Inflammatory macrophage (primary cell): ENCODE results near the gene POLR3G.

Experiments used
- DNase-seq, 2 donors: peaks; one replicate each; pipeline ENCODE4 v3.0.0-alpha.2; 2020 to 2022
- total RNA-seq, 18 experiments: gene quantifications; one replicate each; lab custom pipeline; 2026; ENCODE audit warnings: mixed read lengths in 6 of 18, inconsistent platforms in 2 of 18; lab: John Stamatoyannopoulos, UW

The POLR3G gene, protein sequence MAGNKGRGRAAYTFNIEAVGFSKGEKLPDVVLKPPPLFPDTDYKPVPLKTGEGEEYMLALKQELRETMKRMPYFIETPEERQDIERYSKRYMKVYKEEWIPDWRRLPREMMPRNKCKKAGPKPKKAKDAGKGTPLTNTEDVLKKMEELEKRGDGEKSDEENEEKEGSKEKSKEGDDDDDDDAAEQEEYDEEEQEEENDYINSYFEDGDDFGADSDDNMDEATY
- 0.29 to 3.1 (median 1.5) reads per million in 18 experiments for total RNA-seq

DNA sequence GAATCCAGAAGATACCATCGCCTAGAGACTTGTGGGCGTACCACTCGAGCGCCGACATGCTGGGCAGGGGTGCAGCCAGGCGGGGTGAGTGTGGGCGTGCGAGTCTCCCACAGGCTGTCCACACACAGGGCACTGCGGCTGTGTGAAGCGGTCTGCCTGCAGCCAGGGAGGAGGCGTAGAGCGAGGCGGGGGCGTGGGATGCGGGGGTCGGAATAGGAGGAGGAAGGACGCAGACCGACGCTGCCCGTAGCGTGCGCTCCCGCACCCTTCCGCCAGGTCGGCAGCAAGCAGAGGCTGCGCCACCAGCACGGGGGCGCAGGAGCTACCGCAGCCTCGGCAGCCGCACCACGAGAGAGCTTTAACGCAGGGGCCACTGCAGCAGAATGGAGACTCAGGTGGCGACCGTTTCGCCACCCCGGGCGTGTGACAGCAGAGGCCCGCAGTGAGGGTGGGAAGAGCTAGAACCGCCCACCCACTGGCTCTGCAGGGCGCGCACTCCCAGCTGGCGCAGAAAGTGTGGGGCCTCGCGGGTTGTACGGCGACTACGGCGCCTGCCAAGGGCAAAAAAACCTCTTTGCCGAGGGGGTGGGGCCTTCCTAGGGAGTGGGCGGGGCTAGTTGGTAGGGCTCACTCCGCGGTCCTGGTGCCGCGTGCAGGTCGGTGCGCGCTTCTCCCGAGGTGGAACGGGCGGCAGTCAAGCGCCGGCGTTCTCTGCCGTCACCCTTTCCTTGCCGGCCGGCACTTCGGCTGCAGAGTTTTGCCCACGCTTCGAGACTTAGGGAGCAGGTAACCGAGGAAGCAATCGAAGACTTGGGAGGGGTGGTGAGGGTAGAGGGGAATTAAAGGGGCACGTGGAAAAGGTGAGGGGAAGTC, at the start of gene POLR3G, which contains the start of gene MBLAC2:
TSS of gene POLR3G (plus strand) at position 630 of the 873 bp plus-strand sequence. CDS start 10,704 bp downstream, outside the sequence.
TSS of gene MBLAC2 (minus strand) at position 537 of the 873 bp plus-strand sequence. CDS start at position 58, 479 bp downstream.
- peak; percentile 86 to 94 for DNase-seq

DNA sequence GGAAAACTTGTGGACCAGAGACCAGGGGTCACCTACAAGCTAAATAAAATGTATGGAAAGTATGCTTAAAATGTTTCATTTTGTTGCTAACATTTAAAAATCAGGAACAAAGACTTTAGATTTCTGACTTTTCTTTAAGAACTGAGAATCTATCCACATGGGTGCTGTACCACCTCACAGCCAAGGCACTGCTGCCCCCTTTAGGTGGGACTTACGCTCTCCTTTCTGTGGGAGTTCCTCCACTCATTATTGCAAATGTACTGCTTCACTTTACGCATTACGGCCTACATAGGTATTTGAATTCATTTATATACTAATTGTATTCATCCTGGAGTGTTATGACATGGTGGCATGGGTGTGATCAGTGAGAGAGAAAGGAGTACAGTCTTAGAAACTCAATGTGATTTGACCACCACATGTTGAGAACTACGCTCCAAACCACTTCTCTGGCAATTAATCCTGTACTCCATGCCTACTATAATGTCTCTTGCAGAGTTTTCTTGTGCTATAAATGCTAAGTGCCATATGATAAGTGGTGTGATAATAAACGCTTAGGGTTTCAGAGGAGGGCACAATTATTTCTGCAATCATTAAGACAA, 40.4 kb upstream of the POLR3G start:
- peak; percentile 20 to 29 for DNase-seq

DNA sequence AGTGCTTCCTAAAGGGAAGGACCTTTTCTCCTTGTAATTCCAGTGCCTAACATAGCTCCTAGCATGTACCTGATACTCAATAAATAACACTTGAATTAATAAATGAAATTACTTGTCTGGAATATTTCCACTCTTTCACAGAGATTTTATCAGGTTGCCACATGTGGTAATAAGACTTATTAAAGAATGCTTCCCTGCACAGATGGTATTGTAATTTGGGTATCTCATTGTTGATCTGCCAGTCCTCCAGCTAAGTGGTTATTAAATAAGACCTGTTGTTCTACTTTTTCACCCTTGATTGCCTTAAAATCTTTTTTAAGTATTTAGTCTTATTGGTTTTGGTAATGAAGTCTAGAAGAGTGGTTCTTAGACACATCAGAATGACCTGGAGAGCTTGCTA, 37.0 kb upstream of the POLR3G start:
- DNase-seq = no peak

DNA sequence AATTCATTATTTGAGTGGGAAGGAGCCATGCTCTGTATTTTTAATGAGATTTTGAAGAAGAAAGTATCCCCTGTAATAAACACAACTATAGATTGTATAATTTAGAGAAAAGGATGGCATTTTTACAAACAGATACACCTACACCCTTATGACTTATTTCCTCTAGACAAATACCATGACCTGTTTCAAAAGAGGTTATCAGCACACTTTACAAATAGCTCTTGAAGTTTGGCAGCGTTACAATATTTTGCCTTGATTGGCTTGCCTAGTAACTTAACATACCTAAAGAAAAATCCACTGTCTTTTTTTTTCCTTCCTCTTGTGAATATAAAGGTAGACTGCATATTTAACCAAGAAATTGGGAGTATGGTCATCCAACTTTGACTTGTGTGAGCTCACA, 36.6 kb upstream of the POLR3G start:
- no peak for DNase-seq

DNA sequence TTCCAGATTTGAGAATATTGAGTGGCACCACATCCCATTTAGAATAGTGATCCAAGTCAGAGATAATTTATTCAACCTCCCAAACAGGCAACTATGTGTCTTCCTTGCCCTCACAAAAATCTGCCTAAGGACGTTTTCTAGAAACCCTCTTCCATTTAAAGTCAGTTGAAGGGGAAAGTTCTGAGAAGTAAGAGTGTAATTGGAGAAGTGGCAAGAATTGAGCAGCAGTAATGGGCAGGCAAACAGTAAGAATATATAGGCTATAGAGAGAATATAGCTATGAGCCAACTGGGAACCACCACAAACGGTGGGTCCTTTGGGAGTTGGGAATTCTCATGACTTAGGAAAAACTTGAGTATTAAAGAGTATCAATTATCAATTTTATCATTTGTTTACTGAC, 34.0 kb upstream of the POLR3G start:
- DNase-seq = no peak

DNA sequence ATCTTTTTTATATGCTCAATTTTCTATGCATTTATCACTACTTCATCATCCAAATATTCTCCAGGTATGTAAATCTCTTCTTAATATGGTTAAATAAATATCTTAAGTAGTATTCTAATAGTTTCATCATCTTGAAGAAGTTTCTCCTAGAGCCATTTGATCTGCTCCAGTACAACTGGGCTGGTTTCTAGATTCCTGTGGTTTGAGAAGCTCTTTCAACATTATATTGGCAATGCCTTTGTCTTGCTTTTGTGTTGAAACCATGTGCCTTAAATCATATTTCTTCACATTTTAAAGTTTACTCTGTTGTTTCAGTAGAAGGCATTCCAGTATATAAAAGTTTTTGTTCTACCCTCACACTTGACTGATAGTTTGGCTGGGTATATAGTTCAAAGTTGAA, 27.7 kb upstream of the POLR3G start:
- DNase-seq = no peak

DNA sequence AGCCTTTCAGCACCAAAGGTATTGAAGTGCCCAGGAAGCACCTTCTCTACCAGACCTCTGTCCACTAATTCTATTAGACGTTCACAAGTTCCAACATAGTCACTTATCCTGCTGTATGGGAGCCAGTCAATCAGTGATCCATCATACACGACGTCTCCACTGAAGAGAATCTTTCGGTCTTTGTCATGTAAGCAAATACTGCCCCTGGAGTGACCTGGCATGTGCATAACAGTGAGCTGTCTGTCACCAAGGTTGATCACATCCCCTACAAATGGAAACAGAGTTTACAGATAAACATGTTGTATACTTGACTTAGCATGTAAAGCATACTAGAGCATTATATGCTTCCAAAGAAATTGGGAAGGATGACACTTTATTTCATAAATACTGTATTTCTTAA, 13.4 kb upstream of the POLR3G start:
- DNase-seq = no peak

DNA sequence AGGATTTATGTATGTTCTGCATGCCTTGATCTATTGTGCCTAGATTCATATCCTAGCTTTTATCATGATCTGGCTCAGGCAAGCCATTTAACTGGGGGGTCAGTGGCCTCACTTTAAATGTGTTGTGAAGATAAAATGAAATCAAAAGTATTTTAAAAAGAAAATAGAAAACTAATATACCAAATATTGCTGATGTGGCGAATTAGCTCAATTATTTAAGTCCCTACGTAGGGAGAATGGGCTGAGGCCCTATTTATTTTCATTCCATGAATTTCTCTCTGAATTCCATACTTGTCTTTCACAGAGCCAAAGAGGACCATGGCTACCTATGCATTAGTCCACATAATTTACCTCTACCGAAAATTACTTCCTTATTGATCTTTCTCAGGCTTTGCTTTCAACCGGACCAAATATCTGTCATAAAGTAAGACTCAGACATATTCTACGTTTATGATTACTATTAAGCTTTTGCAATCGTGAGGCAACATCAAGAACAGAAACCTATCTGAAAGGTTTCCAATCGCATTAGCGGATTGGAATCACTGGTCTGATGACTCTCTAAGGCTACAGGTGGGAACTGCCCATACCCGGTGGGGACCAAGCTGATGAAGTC, 1.8 kb upstream of the POLR3G start:
- DNase-seq = no peak

DNA sequence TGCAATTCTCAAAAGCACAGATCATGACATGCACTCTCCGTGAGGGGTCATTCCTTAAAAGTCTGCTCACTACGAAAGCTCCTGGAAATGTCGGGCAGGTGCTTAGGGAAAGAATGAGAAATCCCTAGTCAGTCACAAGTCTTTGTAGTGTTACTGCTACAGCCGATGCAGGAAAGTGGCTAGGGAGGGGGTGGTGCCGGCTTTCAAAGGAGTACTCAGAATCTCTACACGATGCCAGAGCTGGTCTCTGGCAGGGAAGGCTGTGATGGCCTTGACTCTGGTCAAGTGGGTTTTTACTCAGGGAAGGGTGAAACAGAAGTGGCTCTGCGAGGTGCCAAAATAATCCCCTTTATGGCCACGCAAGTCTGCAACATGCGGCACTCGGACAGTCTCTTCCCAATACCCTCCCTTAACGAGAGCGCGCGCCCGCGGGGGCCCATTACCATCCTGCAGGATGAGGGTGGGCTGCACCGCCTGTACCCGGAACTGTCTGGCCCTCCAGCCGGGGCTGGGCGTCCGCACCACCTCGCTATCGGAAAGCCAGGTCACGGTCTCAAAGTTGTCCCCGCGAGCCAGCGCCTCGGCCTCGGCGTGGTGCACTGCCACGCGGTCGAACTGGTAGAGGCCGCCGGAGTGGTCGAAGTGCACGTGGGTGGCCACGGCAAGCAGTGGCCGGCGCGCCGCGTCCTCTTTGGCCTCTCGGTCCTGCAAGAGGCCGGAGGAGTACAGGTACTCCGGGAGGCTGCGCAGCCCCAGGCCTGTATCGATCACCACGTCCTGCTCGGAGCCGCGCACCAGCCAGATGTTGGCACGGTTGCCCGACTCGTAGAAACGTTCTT, 1.0 kb upstream of the POLR3G start:
- DNase-seq = peak; percentile 13 to 50

DNA sequence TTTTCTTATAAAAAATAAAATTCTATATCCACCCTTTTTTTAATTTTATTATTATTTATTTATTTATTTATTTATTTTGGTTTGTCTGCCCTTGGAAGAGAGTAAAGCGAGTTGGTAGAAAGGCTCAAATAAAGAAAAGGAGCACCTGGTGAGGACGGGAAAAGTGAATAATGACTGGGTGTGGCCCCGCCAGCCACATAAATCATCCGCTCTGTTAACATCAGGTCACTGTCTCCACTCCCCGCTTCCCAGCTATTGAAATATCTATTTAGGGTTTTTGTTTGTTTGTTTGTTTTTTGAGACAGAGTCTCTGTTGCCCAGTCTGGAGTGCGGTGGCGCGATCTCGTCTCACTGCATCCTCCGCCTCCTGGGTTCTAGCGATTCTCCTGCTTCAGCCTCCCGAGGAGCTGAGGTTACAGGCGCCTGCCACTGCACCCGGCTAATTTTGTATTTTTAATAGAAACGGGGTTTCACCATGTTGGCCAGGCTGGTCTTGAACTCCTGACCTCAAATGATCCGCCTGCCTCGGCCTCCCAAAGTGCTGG, 844 bp downstream of the POLR3G start:
- DNase-seq = no peak

DNA sequence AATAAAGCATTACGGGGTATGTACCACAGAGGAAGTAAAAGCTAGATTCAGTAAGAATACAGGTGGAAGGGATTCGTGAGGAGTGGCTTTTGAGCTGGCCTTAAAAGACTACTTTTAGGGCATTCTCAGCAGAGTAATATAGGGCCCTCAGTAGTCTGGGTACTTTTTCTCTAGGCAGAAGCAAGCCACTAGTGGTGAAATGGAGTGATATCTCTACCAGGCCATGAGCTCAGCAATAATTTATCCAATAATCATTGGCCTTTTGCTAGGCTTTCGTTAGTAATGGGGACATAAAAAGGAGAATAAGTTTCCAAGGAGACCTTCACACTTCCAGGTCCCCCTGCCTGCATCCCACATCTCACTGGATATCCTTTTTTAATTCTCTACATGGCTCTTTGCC, 1.7 kb downstream of the POLR3G start:
- DNase-seq = no peak

DNA sequence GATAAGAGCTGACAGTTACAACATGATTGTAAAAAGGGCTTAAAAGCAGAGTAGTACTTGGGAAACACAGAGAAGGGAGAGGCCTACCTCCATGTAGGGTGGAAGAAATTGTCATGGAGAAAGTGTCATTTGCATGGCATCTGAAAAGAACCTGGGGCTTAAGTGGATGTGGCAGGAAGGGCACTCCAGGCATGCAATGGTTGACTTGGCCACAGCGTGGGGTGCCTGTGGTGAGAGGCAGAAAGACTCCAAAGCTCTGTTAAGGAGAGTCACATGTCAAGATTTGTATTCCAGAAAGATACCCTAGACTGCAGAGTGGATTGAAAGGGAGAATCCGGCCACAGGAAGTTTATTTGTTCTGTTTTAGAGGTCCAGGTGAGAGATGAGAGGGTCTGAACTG, 2.4 kb downstream of the POLR3G start:
- no peak for DNase-seq

DNA sequence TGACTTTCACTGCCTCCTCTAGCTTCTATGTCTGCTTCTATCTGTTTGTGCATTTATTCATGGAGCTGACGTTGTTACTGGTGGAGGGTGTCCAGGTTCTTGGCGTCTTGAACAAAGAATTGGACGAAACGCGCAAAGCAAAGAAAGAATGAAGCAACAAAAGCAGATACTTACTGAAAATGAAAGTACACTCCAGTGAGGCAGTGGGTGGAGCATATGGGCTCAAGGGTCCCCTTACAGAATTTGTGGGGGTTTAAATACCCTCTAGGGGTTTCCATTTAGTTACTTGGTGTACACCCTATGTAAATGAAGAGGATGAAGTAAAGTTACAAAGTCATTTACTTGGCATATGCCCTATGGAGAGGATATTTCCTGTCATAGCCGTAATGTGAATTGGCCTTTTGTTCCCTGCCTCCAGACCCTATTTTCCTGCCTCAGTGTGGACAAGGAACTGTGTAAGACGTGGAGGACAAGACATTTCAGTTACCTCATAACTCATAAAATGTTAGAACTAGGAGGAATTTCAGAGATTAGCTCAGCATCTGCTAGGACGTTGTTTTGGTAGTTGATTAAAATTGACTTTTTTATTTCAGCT, 3.1 kb downstream of the POLR3G start:
- DNase-seq = no peak

DNA sequence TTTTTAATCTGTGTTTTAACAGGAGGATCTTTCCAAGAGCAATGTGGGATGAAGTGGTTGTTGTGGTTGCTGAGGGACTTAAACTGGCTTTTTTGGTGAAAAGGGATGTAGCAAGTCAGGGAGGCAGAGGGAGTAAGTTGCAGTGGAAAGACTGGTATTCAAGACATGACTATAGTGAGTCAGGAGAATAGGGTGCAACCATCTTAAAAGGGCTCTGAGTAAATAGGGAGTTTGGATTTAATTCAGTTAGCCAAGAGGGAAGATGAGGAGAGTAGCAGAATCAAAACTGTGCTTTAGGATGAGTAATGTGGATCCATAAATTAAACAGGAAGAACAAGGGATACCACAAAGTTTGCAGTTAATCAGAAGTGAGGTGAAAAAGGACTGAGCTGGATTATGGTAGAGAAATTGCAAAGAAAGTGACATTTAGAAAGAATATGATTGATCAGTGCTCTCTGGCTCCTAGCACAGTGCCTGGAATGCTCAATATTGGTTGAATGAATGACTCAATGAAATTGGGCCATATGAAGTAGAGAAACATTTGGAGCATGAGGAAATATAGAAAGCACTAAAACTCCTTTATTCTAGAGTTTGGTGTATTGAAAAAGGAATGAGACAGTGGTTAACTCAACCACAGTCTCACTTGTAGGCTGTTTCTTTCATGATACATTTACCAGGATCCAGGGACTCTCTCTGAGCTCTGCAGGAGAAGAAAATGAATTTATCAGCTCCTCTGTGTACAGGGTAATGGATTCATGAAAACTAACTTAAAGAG, 5.1 kb downstream of the POLR3G start:
- no peak for DNase-seq

DNA sequence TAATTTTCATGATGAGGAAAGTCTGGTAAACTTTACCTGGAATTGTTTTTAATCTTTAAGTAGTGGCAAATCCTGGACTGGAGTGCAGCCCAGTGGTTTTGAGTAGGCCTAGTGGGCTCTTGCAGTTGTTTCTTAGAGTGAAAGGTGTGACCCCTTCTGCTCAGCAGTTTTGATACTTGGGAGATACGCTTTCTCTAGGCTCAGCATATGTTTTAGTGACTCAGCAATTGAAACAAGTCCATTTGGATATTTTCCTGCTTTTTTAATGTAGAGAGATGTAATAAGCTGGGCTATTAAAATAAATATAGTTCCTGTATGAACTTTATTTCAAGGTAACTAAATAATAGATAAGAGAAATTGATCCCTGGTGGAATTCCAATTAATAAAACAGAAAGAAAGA, 6.0 kb downstream of the POLR3G start:
- no peak for DNase-seq

DNA sequence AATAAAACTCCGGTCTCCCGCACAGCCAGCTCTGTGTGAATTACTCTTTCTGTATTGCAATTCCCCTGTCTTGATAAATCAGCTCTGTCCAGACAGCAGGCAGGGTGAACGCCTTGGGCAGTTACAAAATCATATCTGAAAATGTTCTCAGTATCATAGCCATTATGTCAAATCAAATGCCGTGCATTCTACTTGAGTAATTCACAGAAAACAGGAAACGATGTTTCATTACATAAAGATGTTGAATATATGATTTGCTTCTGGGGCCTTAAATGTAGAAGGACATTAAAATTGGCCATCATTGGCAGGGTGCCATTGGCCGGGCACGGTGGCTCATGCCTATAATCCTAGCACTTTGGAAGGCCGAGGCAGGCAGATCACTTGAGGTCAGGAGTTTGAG, 8.5 kb downstream of the POLR3G start:
- DNase-seq = no peak

DNA sequence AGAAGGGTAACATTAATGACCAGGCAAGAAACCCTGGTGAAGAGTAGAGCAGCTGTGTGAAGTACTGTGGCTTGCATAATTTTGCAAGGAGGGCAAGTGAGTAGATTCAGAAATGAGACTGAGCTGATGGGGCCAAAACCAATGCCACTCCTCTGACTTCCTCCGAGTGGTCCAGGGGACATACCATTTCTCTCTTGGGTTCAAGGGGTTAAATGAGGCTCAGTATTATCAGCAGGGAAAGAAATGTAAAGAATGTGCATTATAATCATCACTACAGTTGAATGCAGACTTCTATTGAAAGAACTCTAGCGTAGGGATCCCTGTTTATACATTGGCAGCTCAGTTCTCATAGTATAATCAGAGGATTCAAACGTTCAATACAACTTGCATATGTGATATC, 9.9 kb downstream of the POLR3G start:
- no peak for DNase-seq

DNA sequence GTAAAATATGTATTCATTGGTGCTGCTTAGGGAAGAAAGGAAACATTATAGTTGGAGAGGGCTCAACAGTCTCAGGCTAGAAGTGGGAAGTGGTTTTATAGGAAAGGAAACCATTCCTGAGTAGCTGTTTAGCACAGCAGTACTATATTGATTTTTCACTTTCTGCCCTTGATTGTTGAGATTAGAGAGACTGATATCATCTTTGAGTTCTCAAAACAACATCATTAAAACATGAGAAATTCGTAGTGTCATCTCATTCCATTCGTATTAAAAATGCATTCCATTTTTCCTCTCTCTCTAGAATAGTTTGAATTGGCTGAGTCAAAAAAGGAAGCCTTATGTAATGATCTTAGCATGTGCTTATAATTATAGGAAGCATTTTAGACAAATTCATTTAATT, 14.1 kb downstream of the POLR3G start:
- no peak for DNase-seq

DNA sequence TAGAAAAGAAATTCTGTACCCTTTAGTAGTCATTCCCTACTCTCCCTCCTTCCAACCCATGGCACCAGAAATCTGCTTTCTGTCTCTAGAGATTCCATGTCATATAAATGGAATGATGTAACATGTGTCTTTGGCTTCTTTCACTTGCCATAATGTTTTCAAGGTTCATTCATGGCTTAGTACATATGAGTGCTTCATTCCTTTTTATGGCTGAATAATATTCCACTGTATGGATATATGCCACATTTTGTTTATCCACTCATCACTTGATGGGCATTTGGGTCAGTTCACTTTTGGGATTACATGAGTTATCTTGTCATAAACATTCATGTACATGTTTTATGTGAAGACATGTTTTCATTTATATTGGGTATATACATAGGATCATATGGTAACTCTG, 19.4 kb downstream of the POLR3G start:
- DNase-seq = no peak

DNA sequence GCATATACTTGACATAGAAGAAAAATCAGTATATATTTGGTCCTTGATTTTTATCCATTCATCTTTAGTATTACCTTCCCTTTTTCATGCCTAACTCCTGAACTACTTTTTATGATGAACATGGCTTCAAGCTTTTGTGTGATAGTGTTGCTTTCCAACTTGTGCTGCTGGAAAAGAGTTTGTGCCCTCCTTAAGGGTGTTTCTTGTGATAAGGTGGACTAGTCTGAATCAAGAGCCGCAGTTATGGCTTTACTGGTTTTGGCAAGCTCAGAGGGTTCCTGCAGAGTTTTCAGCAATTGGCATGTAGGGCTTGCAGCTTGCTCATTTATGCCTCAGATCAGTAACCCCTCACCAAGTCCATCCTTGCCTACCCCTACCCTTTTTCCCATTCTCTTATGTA, 20.5 kb downstream of the POLR3G start:
- no peak for DNase-seq

DNA sequence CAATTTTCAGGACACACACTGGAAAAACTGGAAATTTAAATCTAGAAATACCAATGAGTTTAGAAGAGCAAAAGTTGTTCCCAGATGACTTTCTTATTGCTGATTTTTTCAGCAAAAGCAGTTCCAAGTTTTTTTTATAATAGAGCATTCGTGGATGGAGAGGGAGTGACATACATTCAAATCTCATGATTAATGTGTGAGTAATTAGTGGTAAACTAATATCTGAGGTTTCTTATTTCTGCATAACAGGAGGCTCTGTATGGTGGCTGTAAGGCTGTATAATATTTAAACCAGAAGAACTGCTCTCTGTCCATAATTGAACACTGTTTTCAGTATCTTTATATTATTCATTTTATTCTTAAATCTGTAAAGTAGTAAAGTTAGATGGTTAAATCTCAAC, 28.9 kb downstream of the POLR3G start:
- no peak for DNase-seq
